Epidermal melanocyte (primary cell): Measurements from ENCODE around the gene G6PC3.
"Not testable (repeated sequence)": the region's sequence is repeated elsewhere in the genome, so short reads cannot be mapped to it uniquely, and the experiment has no call there.

Experiments
- DNase-seq: peaks from one replicate; pipeline ENCODE4 v3.0.0; 2011; ENCODE audit warnings: low spot score; ENCODE audit not compliant: insufficient read length

G6PC3 gene, protein sequence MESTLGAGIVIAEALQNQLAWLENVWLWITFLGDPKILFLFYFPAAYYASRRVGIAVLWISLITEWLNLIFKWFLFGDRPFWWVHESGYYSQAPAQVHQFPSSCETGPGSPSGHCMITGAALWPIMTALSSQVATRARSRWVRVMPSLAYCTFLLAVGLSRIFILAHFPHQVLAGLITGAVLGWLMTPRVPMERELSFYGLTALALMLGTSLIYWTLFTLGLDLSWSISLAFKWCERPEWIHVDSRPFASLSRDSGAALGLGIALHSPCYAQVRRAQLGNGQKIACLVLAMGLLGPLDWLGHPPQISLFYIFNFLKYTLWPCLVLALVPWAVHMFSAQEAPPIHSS

GRCh38 chr17:44070455-44071197, at the start of gene G6PC3:
TSS of gene G6PC3 (plus strand) at chr17:44070735. CDS start at chr17:44070966, 231 bp downstream.
- peak; percentile 97 for DNase-seq

GRCh38 chr17:44021227-44021626, 49.3 kb upstream of the G6PC3 start:
- not testable (repeated sequence) for DNase-seq

- DNase-seq: no peak
Observed at GRCh38 chr17:44022246-44022645, 48.3 kb upstream of the G6PC3 start.

GRCh38 chr17:44023545-44024270, 46.8 kb upstream of the G6PC3 start:
- DNase-seq: no peak

- DNase-seq: no peak
Observed at GRCh38 chr17:44024271-44024663, 46.3 kb upstream of the G6PC3 start.

GRCh38 chr17:44024853-44025252, 45.7 kb upstream of the G6PC3 start:
- no peak for DNase-seq

- DNase-seq: no peak
Observed at GRCh38 chr17:44029736-44030135, 40.8 kb upstream of the G6PC3 start.

GRCh38 chr17:44030482-44030881, 40.1 kb upstream of the G6PC3 start:
- DNase-seq: no peak

DNA sequence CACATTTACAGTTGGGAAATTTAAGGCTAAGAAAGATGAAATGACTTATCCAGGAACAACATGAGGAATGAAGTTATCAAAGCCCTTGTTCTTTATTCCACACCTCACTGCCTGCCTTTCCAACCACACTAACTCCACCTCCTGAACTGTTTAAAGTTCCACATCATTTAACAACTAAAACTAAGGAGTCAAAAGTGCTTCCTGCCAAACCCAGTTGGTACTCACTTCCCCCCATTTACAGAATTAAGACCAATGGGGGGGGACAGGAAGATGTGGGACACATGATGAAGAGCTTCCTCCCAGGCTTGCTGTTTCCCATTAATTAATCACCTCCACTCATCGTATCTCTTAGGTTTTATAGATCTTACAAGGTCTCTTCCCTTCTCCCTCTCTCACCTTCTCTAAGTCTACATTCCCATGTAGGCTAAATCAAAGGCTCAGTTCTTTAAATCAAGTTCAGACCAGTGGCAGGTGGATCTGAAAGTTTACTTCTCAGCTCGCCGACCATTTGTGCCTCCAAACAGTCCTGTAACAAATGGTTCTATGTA, 36.6 kb upstream of the G6PC3 start:
- no peak for DNase-seq

GRCh38 chr17:44034688-44035087, 35.8 kb upstream of the G6PC3 start:
- DNase-seq: not testable (repeated sequence)

- DNase-seq: no peak
Observed at GRCh38 chr17:44037471-44037870, 33.1 kb upstream of the G6PC3 start.

GRCh38 chr17:44038604-44039011, 31.9 kb upstream of the G6PC3 start:
- DNase-seq: no peak

DNA sequence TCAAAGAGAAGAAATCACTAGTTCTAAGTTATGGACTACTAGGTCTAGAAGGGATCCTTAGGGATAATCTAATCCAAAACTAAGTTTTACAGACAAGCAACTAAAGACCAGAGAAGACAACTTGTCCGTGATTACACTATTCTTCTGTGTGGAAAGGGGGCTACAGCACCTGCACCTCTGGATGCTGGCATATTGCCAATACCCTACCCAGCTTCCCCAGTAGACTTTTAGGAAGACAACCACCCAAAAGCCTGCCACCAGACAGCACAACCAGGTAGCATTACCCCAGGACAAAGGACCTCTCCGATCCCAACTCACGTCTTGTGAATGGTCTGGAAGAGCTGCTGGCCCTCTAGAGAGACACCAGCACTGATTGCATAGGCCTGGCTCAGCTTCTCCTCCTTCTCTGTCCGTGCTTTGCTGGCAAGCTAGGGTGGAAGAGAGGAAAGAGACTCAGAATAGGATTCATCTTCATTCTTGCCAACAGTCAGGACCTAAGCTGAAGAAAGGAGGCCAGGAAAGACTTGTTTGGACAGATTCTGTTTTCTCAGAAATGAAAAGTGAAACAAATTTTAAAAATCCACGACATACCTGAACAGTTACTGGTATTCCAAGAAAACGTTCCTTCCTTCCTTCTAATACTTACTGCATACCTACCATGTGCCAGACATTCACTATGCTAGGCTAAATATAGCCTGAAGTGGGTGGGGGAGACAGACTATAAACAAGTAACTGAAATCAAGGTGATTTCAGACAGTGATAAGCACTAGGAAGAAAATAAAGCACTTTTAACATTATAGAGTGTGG, 30.5 kb upstream of the G6PC3 start:
- no peak for DNase-seq

- DNase-seq: no peak
Observed at GRCh38 chr17:44043272-44043696, 27.3 kb upstream of the G6PC3 start.

DNA sequence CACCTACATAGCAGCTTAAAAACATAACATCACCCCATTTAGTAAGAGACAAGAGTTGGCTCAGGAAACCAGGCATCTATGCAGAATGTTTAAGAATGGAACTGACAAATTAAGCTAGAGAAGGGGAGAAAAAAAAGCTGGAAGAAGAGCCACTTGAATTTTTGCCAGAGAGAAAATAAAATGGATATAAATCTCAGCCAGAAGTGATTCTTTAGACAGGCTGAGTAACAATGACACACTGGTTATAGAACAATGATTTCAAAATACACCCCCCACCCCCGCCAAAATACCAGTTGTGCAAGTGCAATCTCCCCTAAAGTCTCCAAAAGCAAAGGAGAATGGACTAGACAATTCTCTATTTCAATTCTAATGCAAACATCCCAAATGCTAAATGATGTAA, 26.5 kb upstream of the G6PC3 start:
- no peak for DNase-seq

GRCh38 chr17:44045486-44045885, 25.0 kb upstream of the G6PC3 start:
- DNase-seq: no peak

DNA sequence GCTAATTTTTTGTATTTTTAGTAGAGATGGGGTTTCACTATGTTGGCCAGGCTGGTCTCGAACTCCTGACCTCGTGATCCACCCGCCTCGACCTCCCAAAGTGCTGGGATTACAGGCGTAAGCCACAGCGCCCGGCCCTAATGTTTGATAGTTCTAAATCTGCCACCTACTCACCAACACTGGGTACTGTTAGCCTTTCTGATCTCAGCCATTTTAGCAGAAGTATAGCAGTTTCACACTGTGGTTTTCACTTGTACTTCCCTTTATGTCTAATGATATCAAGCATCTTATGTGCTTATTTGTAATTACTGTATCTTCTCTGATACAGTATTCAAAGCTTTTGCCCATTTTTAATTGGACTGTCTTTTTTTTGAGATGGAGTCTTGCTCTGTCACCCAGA, 23.6 kb upstream of the G6PC3 start:
- DNase-seq: not testable (repeated sequence)

DNA sequence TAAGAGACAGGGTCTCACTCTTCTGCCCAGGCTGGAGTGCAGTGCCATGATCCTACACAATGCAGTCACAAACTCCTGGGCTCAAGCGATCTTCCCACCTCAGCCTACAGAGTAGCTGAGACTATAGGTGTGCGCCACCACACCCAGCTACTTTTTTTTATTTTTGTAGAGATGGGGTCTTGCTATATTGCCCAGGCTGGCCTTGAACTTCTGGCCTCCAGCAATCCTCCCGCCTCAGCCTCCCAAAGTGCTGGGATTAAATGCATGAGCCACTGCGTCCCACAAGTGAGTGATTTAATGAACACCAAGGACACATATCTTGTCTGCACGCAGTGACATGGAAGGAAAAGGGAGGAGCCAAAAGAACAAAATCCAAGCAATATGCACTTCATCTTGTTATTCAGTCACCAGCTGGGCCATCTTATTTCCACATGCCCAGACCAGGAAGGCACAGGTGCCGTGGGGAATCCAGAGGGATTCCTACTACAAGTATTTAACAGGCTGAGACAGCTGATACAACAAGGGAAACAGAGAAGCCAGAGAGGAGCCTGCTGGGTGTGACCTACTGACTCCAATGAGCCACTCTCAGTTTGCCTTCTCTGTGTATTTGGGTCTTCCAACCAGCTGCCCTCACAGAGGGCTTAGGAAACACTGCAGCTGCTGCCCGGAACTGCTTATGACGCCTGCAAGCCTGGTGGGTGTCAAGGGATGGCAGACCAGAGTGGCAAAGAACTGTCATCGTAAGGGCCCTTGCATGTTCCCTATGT, 21.1 kb upstream of the G6PC3 start:
- no peak for DNase-seq

DNA sequence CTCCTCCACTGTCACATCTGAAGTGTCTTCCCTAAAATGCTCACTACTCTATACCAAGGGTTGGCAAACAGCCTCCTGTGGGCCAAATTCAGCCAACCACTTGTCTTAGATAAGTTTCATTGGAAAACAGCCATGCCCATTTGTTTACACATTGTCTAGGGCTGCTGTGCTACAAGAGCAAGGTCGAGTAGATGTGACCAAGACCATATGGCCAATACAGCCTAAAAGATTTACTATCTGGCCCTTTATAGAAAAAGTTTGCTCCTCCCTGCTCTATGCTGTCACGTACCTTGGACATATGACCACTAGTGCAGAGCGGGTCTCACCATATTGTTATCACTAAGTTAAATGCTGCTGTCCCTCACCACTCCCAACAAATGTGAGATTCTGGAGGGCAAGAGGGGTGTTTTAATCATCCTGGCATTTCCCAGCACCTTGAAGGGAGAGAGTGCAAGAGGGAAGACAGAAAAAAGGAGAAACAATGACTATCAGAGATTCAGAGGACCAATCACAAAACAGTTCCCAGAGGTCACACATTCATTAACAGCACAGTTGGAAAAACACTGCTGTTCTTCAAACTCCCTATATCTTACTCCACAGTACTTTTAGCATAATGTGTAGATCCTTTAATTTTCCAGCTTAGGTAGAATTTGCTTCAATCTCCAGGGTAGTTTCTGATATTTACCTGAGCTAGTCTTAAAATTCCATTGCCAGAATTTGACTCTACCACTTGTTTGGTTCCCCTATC, 17.2 kb upstream of the G6PC3 start:
- no peak for DNase-seq
